NCI-H774 (cell line): ENCODE measurements around the gene FAM83D.
A peak's percentile ranks its signal among the peaks of the same experiment; 100 is the strongest.

ENCODE experiments used
- DNase-seq: peaks from one replicate; lab custom pipeline; 2025; lab: John Stamatoyannopoulos, UW

The FAM83D gene

GRCh38 chr20:38926142-38926933, at the start of gene FAM83D:
FAM83D (plus strand) TSS chr20:38926417; CDS start chr20:38926443, 26 bp downstream.
- peak; percentile 97 for DNase-seq

GRCh38 chr20:38877483-38877882, 48.7 kb upstream of the FAM83D start:
- no peak for DNase-seq

GRCh38 chr20:38878866-38879265, 47.4 kb upstream of the FAM83D start:
- DNase-seq, result no peak

GRCh38 chr20:38880952-38881735, 45.1 kb upstream of the FAM83D start:
- DNase-seq, result no peak

GRCh38 chr20:38881806-38882440, 44.3 kb upstream of the FAM83D start:
- no peak for DNase-seq

- DNase-seq, result no peak
These were observed 43.6 kb upstream of the FAM83D start for GRCh38 chr20:38882600-38882999.

GRCh38 chr20:38883081-38883980, 42.9 kb upstream of the FAM83D start:
- DNase-seq, result no peak

- no peak for DNase-seq
These were observed 42.1 kb upstream of the FAM83D start for GRCh38 chr20:38883981-38884733.

GRCh38 chr20:38885357-38885756, 40.9 kb upstream of the FAM83D start:
- DNase-seq, result no peak

GRCh38 chr20:38888059-38888831, 38.0 kb upstream of the FAM83D start:
- DNase-seq, result no peak

- DNase-seq, result no peak
These were observed 37.2 kb upstream of the FAM83D start for GRCh38 chr20:38889050-38889449.

GRCh38 chr20:38889792-38890496, 36.3 kb upstream of the FAM83D start:
- DNase-seq, result no peak

GRCh38 chr20:38890497-38890818, 35.8 kb upstream of the FAM83D start:
- DNase-seq, result no peak

- no peak for DNase-seq
These were observed 33.9 kb upstream of the FAM83D start for GRCh38 chr20:38892091-38892981.

GRCh38 chr20:38893056-38893564, 33.1 kb upstream of the FAM83D start:
- no peak for DNase-seq

- peak; percentile 46 for DNase-seq
These were observed 32.6 kb upstream of the FAM83D start for GRCh38 chr20:38893565-38894090.

GRCh38 chr20:38894091-38894847, 31.9 kb upstream of the FAM83D start:
- no peak for DNase-seq
